ENCODE results near the gene BMP6.

- TF ChIP-seq GATA2 (IDR thresholded peaks at IDR 0.05; ENCODE audit: low read depth, low read length) (no peak), GATA3 (IDR thresholded peaks at IDR 0.05; ENCODE audit: low read depth, low read length) (no peak)
These were observed 20.4 kb upstream of the BMP6 start for GRCh38 chr6:7705483-7705882.

Measured in SH-SY5Y (cell line).